Adrenal gland (tissue), 5 donors: Measurements from ENCODE around the gene LCK.

ENCODE experiments used
- POLR2A ChIP-seq, 2 donors: fragments of 450-650 bp; IDR thresholded peaks; one replicate each; pipeline ENCODE4 v1.6.1; 2017; ENCODE audit warnings: antibody characterized with exemption in 2 of 2, mild to moderate bottlenecking in 2 of 2, moderate library complexity in 1 of 2
- TF ChIP-seq, protein P1 (sequence below), 6 experiments: fragments of 450-650 bp in 4 of 6; fragments of 200-600 bp in 2 of 6; sonication (generic) in 1 of 6; IDR thresholded peaks; 1 replicate in 5 of 6; 2 replicates in 1 of 6; pipeline versions ENCODE4 v1.5.1 to v1.8.0; 2016 to 2021; ENCODE audit warnings: antibody characterized with exemption in 6 of 6, mild to moderate bottlenecking in 2 of 6, moderate library complexity in 1 of 6
- donor health status: DM: no; HTN: no; CAD: no.

DNA sequence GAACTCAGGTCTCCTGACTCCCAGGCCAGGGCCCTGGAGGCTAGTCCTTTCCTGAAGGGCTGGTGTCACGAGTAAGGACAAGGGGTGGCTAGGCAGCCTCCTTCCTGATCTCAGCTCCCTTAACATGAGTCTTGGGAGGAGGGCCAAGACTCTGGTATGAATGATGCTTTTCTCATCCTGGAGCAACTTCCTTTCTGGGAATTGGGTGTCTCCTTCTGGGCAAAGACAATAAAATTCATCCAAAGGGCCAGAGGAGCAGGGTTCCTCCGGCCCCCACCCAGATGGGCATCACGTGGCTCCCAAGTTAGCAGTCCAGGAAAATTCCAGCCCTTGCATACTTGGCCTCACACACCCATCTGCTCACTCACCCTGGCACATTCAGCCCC, 4.2 kb upstream of the LCK start, which contains the start of gene FAM167B:
- TF ChIP-seq, protein P1, sequence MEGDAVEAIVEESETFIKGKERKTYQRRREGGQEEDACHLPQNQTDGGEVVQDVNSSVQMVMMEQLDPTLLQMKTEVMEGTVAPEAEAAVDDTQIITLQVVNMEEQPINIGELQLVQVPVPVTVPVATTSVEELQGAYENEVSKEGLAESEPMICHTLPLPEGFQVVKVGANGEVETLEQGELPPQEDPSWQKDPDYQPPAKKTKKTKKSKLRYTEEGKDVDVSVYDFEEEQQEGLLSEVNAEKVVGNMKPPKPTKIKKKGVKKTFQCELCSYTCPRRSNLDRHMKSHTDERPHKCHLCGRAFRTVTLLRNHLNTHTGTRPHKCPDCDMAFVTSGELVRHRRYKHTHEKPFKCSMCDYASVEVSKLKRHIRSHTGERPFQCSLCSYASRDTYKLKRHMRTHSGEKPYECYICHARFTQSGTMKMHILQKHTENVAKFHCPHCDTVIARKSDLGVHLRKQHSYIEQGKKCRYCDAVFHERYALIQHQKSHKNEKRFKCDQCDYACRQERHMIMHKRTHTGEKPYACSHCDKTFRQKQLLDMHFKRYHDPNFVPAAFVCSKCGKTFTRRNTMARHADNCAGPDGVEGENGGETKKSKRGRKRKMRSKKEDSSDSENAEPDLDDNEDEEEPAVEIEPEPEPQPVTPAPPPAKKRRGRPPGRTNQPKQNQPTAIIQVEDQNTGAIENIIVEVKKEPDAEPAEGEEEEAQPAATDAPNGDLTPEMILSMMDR (IDR thresholded peaks at IDR 0.05): no peak
- no peak for TF ChIP-seq POLR2A (IDR thresholded peaks at IDR 0.05)
